Mesenchymal stem cell (in vitro differentiated cells and primary cell): Measurements from ENCODE around the gene PLPP4.

Experiments used
- DNase-seq: peaks from one replicate; pipeline ENCODE4 v3.0.0-alpha.2; 2013
- H2AFZ ChIP-seq: one replicate; pipeline ENCODE4 v1.6.1; 2013; ENCODE audit warnings: low read depth, mild to moderate bottlenecking, control low read depth, inconsistent platforms, low read length, moderate library complexity
- H2AK5ac ChIP-seq: 2 replicates; pipeline ENCODE4 v1.6.1; 2013; ENCODE audit warnings: low read length, moderate library complexity, mild to moderate bottlenecking, inconsistent platforms; ENCODE audit not compliant: severe bottlenecking
- H2BK120ac ChIP-seq: one replicate; pipeline ENCODE4 v1.6.1; 2013; ENCODE audit warnings: low read depth, mild to moderate bottlenecking, inconsistent platforms, low read length, moderate library complexity
- H2BK12ac ChIP-seq, 2 experiments: one replicate each; pipeline ENCODE4 v1.6.1; 2013; ENCODE audit warnings: inconsistent platforms in 2 of 2, low read length in 2 of 2, mild to moderate bottlenecking in 2 of 2, moderate library complexity in 2 of 2, control low read depth in 1 of 2
- H2BK15ac ChIP-seq: one replicate; pipeline ENCODE4 v1.6.1; 2013; ENCODE audit warnings: mild to moderate bottlenecking, low read depth, inconsistent platforms; ENCODE audit not compliant: poor library complexity, severe bottlenecking
- H2BK5ac ChIP-seq: 2 replicates; pipeline ENCODE4 v1.6.1; 2013; ENCODE audit warnings: low read depth, mild to moderate bottlenecking, low read length, control low read depth, inconsistent platforms; ENCODE audit not compliant: poor library complexity, severe bottlenecking
- H3K14ac ChIP-seq, 2 experiments: one replicate each; pipeline ENCODE4 v1.6.1; 2013; ENCODE audit warnings: inconsistent platforms in 2 of 2, low read length in 2 of 2, control low read depth in 1 of 2, mild to moderate bottlenecking in 1 of 2, moderate library complexity in 1 of 2
- H3K18ac ChIP-seq, 2 experiments: one replicate each; pipeline ENCODE4 v1.6.1; 2013; ENCODE audit warnings: inconsistent platforms in 2 of 2, low read length in 2 of 2, control low read depth in 1 of 2, low read depth in 1 of 2, mild to moderate bottlenecking in 1 of 2
- H3K23ac ChIP-seq, 2 experiments: one replicate each; pipeline ENCODE4 v1.6.1; 2013; ENCODE audit warnings: inconsistent platforms in 2 of 2, low read length in 2 of 2, mild to moderate bottlenecking in 2 of 2, moderate library complexity in 2 of 2, control low read depth in 1 of 2
- H3K27ac ChIP-seq: 2 replicates; pipeline ENCODE4 v1.5.1; 2013; ENCODE audit warnings: mild to moderate bottlenecking, moderate library complexity, low read length, control low read depth, inconsistent platforms; ENCODE audit not compliant: poor library complexity, severe bottlenecking
- H3K27me3 ChIP-seq, 2 experiments: 2 replicates each; pipeline versions ENCODE4 v1.6.1 to v1.7.0; 2013; ENCODE audit warnings: low read length in 2 of 2, mild to moderate bottlenecking in 2 of 2, moderate library complexity in 2 of 2, control low read depth in 1 of 2, inconsistent platforms in 1 of 2; ENCODE audit not compliant: control insufficient read depth in 1 of 2, insufficient read depth in 1 of 2
- H3K36me3 ChIP-seq, 2 experiments: 2 replicates each; pipeline versions ENCODE4 v1.6.1 to v1.7.0; 2013; ENCODE audit warnings: low read length in 2 of 2, control low read depth in 1 of 2, inconsistent platforms in 1 of 2, low read depth in 1 of 2, mild to moderate bottlenecking in 1 of 2; ENCODE audit not compliant: insufficient read depth in 2 of 2, control insufficient read depth in 1 of 2
- H3K4ac ChIP-seq, 2 experiments: one replicate each; pipeline ENCODE4 v1.6.1; 2013; ENCODE audit warnings: inconsistent platforms in 2 of 2, low read length in 2 of 2, mild to moderate bottlenecking in 2 of 2, moderate library complexity in 2 of 2, control low read depth in 1 of 2, low read depth in 1 of 2
- H3K4me1 ChIP-seq: 2 replicates; pipeline ENCODE4 v1.6.1; 2013; ENCODE audit warnings: low read depth, low read length, control low read depth; ENCODE audit not compliant: control insufficient read depth, insufficient read depth
- H3K4me2 ChIP-seq: 2 replicates; pipeline ENCODE4 v1.6.1; 2013; ENCODE audit warnings: low read length, mild to moderate bottlenecking, inconsistent platforms; ENCODE audit not compliant: poor library complexity, severe bottlenecking
- H3K4me3 ChIP-seq, 2 experiments: 2 replicates each; pipeline versions ENCODE4 v1.5.1 to v1.7.0; 2013; ENCODE audit warnings: low read length in 2 of 2, mild to moderate bottlenecking in 2 of 2, control low read depth in 1 of 2, low read depth in 1 of 2; ENCODE audit not compliant: insufficient read depth in 1 of 2
- H3K79me1 ChIP-seq: replicated peaks from 2 replicates; pipeline ENCODE4 v1.6.1; 2013; ENCODE audit warnings: mild to moderate bottlenecking, control low read depth, low read length, inconsistent platforms; ENCODE audit not compliant: poor library complexity, severe bottlenecking
- H3K9ac ChIP-seq: 2 replicates; pipeline ENCODE4 v1.7.0; 2013; ENCODE audit warnings: mild to moderate bottlenecking, low read length, moderate library complexity
- H3K9me3 ChIP-seq: 2 replicates; pipeline ENCODE4 v1.7.0; 2013; ENCODE audit warnings: mild to moderate bottlenecking, low read length; ENCODE audit not compliant: control insufficient read depth
- H4K8ac ChIP-seq: one replicate; pipeline ENCODE4 v1.6.1; 2013; ENCODE audit warnings: inconsistent platforms, mild to moderate bottlenecking, low read length, moderate library complexity
- H4K91ac ChIP-seq: one replicate; pipeline ENCODE4 v1.6.1; 2013; ENCODE audit warnings: mild to moderate bottlenecking, low read length, inconsistent platforms
- WGBS: methylation state at CpG from one replicate; pipeline ENCODE4 v1.1.7; 2013; ENCODE audit warnings: mixed read lengths; 5-methylcytosine and 5-hydroxymethylcytosine counted together

The PLPP4 gene

GRCh38 chr10:120574981-120575380, 118.0 kb downstream of the PLPP4 start:
- H4K8ac ChIP-seq, result no peak overlapping the region
- 87% methylated on average over 13 of the region's 13 CpGs for WGBS
- no peak overlapping the region for H3K14ac ChIP-seq
- H3K4me2 ChIP-seq, result no peak overlapping the region
- H3K36me3 ChIP-seq, result no peaks in the 10 kb centered on the region
- H3K79me1 ChIP-seq, result no peaks in the 10 kb centered on the region
- H2BK5ac ChIP-seq, result no peak overlapping the region
- H2BK120ac ChIP-seq, result no peak overlapping the region
- no peak overlapping the region for H2BK15ac ChIP-seq
- H3K4me3 ChIP-seq, result no peak overlapping the region
- H3K27ac ChIP-seq, result no peak overlapping the region
- H3K18ac ChIP-seq, result no peak overlapping the region
- H4K91ac ChIP-seq, result no peak overlapping the region
- H3K27me3 ChIP-seq, result no peaks in the 10 kb centered on the region
- H2BK12ac ChIP-seq, result no peak overlapping the region
- H3K4me1 ChIP-seq, result no peaks in the 10 kb centered on the region
- no peaks in the 10 kb centered on the region for H3K9me3 ChIP-seq
- DNase-seq, result no peak
- no peak overlapping the region for H3K23ac ChIP-seq
- H2AK5ac ChIP-seq, result no peak overlapping the region
- no peak overlapping the region for H3K4ac ChIP-seq
- no peak overlapping the region for H3K9ac ChIP-seq
- H2AFZ ChIP-seq, result no peak overlapping the region

GRCh38 chr10:120575411-120575810, 118.4 kb downstream of the PLPP4 start:
- Histone ChIP-seq H3K4me2 (no peak overlapping the region), H3K18ac (no peak overlapping the region), H3K4me3 (no peak overlapping the region), H2BK120ac (no peak overlapping the region), H3K27ac (no peak overlapping the region), H2AK5ac (no peak overlapping the region), H3K4ac (no peak overlapping the region), H3K14ac (no peak overlapping the region), H2AFZ (no peak overlapping the region), H3K23ac (no peak overlapping the region), H4K91ac (no peak overlapping the region), H3K9me3 (no peaks in the 10 kb centered on the region), H3K36me3 (no peaks in the 10 kb centered on the region), H3K4me1 (no peaks in the 10 kb centered on the region), H3K27me3 (no peaks in the 10 kb centered on the region), H3K9ac (no peak overlapping the region), H3K79me1 (no peaks in the 10 kb centered on the region), H2BK5ac (no peak overlapping the region), H4K8ac (no peak overlapping the region), H2BK15ac (no peak overlapping the region), H2BK12ac (no peak overlapping the region)
- 69% methylated on average over 2 of the region's 3 CpGs for WGBS
- DNase-seq, result no peak

GRCh38 chr10:120578134-120578533, 121.1 kb downstream of the PLPP4 start:
- Histone ChIP-seq H3K14ac (no peak overlapping the region), H3K9ac (no peak overlapping the region), H2AFZ (no peak overlapping the region), H3K23ac (no peak overlapping the region), H3K4ac (no peak overlapping the region), H3K36me3 (no peaks in the 10 kb centered on the region), H3K4me1 (no peaks in the 10 kb centered on the region), H3K9me3 (no peaks in the 10 kb centered on the region), H2BK12ac (no peak overlapping the region), H2BK15ac (no peak overlapping the region), H3K27ac (no peak overlapping the region), H4K8ac (no peak overlapping the region), H3K79me1 (no peaks in the 10 kb centered on the region), H3K27me3 (no peaks in the 10 kb centered on the region), H4K91ac (no peak overlapping the region), H2AK5ac (no peak overlapping the region), H2BK5ac (no peak overlapping the region), H3K18ac (no peak overlapping the region), H3K4me3 (no peak overlapping the region), H3K4me2 (no peak overlapping the region), H2BK120ac (no peak overlapping the region)
- no peak for DNase-seq
- WGBS, result 57% methylated on average over 1 of the region's 2 CpGs

- Histone ChIP-seq H4K91ac (no peak overlapping the region), H3K4me2 (no peak overlapping the region), H3K27me3 (no peaks in the 10 kb centered on the region), H2BK120ac (no peak overlapping the region), H3K9ac (no peak overlapping the region), H3K79me1 (no peaks in the 10 kb centered on the region), H3K4ac (no peak overlapping the region), H2BK12ac (no peak overlapping the region), H4K8ac (no peak overlapping the region), H3K4me1 (no peaks in the 10 kb centered on the region), H3K23ac (no peak overlapping the region), H2AK5ac (no peak overlapping the region), H3K9me3 (no peaks in the 10 kb centered on the region), H3K27ac (no peak overlapping the region), H3K18ac (no peak overlapping the region), H3K4me3 (no peak overlapping the region), H2BK5ac (no peak overlapping the region), H3K36me3 (no peaks in the 10 kb centered on the region), H2BK15ac (no peak overlapping the region), H3K14ac (no peak overlapping the region), H2AFZ (no peak overlapping the region)
- 87% methylated on average over 2 of the region's 4 CpGs for WGBS
- DNase-seq, result no peak
These were observed 121.9 kb downstream of the PLPP4 start for GRCh38 chr10:120578890-120579289.
